Neutrophil (primary cell): Measurements from ENCODE around the gene SEC31A.

Experiments used
- H3K27ac ChIP-seq: fragments of 200-600 bp; sonication (generic); 2 replicates; pipeline ENCODE4 v1.5.1; 2016; ENCODE audit warnings: mild to moderate bottlenecking, moderate library complexity
- H3K27me3 ChIP-seq: fragments of 200-600 bp; sonication (generic); 2 replicates; pipeline ENCODE4 v1.6.0; 2016; ENCODE audit warnings: mild to moderate bottlenecking
- H3K36me3 ChIP-seq: fragments of 200-600 bp; sonication (generic); 2 replicates; pipeline ENCODE4 v1.5.1; 2017
- H3K4me1 ChIP-seq, 2 experiments: fragments of 200-600 bp in 1 of 2; sonication (generic) in 1 of 2; 1 replicate in 1 of 2; 2 replicates in 1 of 2; pipeline versions ENCODE4 v1.5.1 to v1.6.1; 2013 to 2016; ENCODE audit warnings: low read depth in 1 of 2, low read length in 1 of 2, mild to moderate bottlenecking in 1 of 2, moderate library complexity in 1 of 2; ENCODE audit not compliant: control insufficient read depth in 1 of 2, insufficient read depth in 1 of 2
- H3K4me3 ChIP-seq, 2 experiments: fragments of 200-600 bp in 1 of 2; sonication (generic) in 1 of 2; 1 replicate in 1 of 2; 2 replicates in 1 of 2; pipeline ENCODE4 v1.5.1; 2013 to 2016; ENCODE audit warnings: low read depth in 1 of 2, low read length in 1 of 2, mild to moderate bottlenecking in 1 of 2, moderate library complexity in 1 of 2
- H3K9me3 ChIP-seq: fragments of 200-600 bp; sonication (generic); 2 replicates; pipeline ENCODE4 v1.5.1; 2016
- TF ChIP-seq, protein P1 (sequence below): fragments of 200-600 bp; sonication (generic); IDR thresholded peaks from 2 replicates; pipeline ENCODE4 v1.5.1; 2016; ENCODE audit warnings: antibody characterized with exemption

SEC31A gene

DNA sequence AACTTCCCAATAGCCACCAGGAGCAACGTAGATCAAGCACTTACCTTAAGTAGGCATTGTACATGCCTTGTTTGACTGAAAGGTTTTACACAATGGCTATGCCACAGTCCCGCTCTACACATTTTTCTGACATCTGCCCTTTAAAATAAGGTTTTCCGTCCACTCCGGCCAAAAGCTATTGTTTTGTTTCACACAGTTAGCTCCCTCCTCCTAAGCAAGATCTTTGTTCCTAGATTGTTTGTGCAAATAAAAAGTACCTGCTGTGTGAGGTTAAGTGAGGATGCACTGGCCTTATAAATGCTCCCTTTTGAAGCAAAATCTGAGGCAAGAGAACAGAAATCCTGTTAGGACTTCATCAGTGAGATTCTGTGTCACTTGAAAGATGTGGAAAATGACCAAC, 104.1 kb downstream of the SEC31A start:
- TF ChIP-seq, protein P1, sequence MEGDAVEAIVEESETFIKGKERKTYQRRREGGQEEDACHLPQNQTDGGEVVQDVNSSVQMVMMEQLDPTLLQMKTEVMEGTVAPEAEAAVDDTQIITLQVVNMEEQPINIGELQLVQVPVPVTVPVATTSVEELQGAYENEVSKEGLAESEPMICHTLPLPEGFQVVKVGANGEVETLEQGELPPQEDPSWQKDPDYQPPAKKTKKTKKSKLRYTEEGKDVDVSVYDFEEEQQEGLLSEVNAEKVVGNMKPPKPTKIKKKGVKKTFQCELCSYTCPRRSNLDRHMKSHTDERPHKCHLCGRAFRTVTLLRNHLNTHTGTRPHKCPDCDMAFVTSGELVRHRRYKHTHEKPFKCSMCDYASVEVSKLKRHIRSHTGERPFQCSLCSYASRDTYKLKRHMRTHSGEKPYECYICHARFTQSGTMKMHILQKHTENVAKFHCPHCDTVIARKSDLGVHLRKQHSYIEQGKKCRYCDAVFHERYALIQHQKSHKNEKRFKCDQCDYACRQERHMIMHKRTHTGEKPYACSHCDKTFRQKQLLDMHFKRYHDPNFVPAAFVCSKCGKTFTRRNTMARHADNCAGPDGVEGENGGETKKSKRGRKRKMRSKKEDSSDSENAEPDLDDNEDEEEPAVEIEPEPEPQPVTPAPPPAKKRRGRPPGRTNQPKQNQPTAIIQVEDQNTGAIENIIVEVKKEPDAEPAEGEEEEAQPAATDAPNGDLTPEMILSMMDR: no peak

DNA sequence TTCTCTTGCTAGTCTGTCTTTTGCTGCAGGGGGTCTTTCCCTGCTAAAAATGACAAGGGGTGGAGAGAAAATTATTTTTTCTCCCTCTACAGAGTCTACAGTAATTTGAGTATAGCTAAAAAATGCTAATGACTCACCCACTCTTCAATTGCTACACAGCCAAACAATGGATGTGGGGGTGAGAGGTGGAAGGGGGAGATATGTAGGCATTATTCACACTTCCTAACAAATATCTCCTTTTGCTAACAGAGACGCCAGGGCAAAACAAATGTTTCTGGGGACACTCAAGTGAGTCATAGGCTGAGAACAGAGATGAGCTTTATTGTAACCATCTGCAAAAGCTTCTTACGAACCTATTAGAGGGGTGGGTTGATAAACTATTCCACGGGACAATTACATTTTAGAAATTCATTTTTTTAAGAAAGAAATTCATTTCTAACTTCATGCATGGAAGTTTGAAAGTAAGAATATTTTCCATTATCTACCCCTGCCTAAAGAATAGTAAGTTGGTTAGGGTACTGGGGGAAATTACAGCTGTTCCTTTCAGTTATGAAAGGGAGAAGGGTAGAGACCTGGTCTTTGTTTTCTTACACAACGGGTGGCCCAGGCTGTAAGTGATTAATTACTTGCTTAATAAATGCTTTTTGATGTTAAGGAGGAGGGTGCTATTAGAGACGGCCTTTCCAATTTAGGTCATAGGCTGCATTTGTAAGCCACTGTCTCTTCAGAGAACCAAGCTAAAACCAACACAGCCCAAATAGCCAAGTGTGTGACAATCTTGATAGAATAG, 105.1 kb downstream of the SEC31A start:
- H3K27ac ChIP-seq: no peak overlapping the region
- TF ChIP-seq, protein P1: no peak
- no peaks in the 10 kb centered on the region for H3K4me1 ChIP-seq
- no peaks in the 10 kb centered on the region for H3K9me3 ChIP-seq
- no peaks in the 10 kb centered on the region for H3K27me3 ChIP-seq
- H3K4me3 ChIP-seq: no peak overlapping the region
- H3K36me3 ChIP-seq: no peaks in the 10 kb centered on the region

More for the DNA sequence above, 104.1 kb downstream of the SEC31A start:
- H3K4me1 ChIP-seq: no peaks in the 10 kb centered on the region
- no peaks in the 10 kb centered on the region for H3K27me3 ChIP-seq
- no peaks in the 10 kb centered on the region for H3K9me3 ChIP-seq
- H3K27ac ChIP-seq: no peak overlapping the region
- H3K36me3 ChIP-seq: no peaks in the 10 kb centered on the region
- no peak overlapping the region for H3K4me3 ChIP-seq

DNA sequence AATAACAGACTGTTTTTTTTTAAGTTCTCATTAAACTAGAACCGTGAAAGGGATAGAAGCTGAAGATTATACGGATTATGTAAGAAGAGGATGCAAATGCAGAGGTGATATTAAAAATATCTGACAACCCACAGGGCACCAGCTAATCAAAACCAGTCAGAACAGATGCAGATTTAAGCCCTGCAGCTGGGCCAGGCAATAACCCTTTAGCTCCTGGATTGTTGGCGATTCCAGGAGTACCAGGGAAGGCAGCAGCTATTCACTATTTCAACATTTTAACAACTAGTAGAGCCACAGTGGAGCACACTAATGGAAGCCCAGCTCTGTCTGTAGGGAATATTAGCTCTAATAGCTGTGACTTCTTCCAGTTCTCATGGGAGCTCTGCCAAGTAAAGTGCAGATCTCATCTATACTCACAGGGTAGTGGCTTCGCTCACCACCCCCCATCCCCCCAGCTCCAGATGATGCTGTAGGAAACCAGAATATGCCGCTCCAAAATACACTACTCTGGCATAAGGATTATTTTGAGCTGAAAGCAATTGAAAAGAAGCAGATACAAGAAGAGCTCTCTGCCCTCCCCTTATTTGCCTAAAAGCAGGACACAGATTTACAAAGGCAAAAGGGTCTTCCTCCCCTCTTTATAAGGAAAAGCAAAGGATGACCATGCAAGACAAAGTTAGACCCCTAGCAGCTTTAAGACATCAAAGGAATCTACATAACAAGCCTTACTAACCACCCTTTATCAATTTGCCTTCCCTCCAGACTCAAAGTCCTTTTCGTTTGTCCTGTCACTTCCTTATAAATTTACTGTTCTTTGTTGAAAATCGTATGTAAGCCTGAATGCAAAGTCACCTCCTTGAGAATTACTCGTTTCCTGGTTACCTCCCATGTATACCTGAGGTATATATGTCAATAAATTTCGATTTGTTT, 106.0 kb downstream of the SEC31A start:
- H3K9me3 ChIP-seq: no peaks in the 10 kb centered on the region
- H3K27me3 ChIP-seq: no peaks in the 10 kb centered on the region
- no peak overlapping the region for H3K4me3 ChIP-seq
- TF ChIP-seq, protein P1: no peak
- no peak overlapping the region for H3K27ac ChIP-seq
- no peaks in the 10 kb centered on the region for H3K36me3 ChIP-seq
- no peaks in the 10 kb centered on the region for H3K4me1 ChIP-seq

DNA sequence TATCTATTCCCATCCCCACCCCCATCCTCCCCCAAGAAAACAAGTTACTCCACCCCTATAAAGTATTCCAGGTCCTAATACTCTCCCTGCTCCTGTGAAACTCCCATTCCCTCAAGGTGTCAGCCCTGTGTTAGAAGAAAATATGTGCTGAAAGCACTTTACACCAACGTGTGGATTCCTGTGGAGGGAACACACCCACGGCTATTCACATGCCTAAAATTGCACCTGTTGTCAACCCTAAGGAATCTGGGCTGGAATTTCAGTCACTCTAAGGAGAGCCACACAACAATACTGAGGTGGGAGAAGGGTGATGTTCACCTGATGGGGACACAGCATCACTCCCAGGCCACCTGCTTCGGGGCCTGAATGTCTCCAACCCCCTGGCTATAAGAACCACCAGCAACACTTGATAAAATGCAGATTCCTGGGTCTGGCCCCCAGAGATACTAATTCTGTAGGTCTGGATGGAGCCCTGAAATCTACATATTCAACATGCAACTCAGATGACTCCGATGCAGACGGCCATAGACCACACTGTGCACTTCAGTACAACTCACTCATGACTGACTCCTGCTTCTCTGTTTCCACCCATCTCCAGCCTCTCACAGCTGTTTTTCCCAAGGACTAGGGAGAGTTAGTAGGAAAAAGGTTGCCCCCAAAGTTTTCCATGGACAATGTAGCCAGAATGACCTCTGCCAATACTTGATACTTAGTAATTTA, 108.2 kb downstream of the SEC31A start:
- H3K4me3 ChIP-seq: no peak overlapping the region
- H3K36me3 ChIP-seq: no peaks in the 10 kb centered on the region
- H3K9me3 ChIP-seq: no peaks in the 10 kb centered on the region
- TF ChIP-seq, protein P1: no peak
- no peaks in the 10 kb centered on the region for H3K4me1 ChIP-seq
- H3K27me3 ChIP-seq: no peaks in the 10 kb centered on the region
- no peak overlapping the region for H3K27ac ChIP-seq

DNA sequence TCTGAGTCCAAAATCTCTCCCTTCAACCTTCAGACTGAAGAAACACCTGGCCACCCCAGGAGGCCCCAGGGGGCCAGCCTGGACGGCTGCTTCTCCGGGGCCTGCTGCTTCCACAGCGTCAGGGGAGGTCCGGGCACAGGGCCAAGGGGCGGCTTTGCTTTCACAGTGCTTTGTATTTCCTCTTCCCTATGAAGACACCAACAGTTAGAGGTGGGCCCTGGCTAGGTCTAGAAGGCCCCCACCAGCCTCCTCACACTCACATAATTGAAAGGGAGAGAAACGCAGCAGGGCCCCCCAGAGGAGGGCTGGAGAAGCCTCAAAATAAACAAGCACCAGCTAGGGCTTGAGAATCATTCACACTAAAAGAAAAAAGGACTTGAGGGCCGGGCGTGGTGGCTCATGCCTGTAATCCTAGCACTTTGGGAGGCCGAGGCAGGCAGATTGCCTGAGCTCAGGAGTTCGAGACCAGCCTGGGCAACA, 110.2 kb downstream of the SEC31A start:
- H3K36me3 ChIP-seq: no peaks in the 10 kb centered on the region
- H3K4me1 ChIP-seq: no peaks in the 10 kb centered on the region
- no peak overlapping the region for H3K27ac ChIP-seq
- TF ChIP-seq, protein P1: no peak
- no peaks in the 10 kb centered on the region for H3K9me3 ChIP-seq
- no peaks in the 10 kb centered on the region for H3K27me3 ChIP-seq
- H3K4me3 ChIP-seq: no peak overlapping the region
